GM12878 (cell line): ENCODE measurements around the gene PTPRU. TPM values are rescaled to one million over a fixed set of nuclear protein-coding genes. Genes with fewer than 3 reads are reported as not detected.

Experiments used
- ATAC-seq: fragments of 200-7000 bp; cut with Tn5 transposase; 3 replicates; pipeline ENCODE4 v1.9.1; 2020; ENCODE audit warnings: mild to moderate bottlenecking, moderate library complexity
- BruUV-seq: library from RNA; stranded (reverse); fragments of 400-500 nt; replicated peaks from 2 replicates; lab custom pipeline; 2021; lab: Mats Ljungman, UMichigan
- CTCF ChIA-PET: fragments of 300-600 bp; sonication (Branson Sonifier 250); formaldehyde crosslinking; extraction: SDS; loops from one replicate; lab custom pipeline; 2021; ENCODE audit warnings: inconsistent platforms; lab: Yijun Ruan, JAX
- POLR2A ChIA-PET: fragments of 350-600 bp; formaldehyde crosslinking; extraction: SDS; loops from one replicate; lab custom pipeline; 2021; ENCODE audit warnings: inconsistent platforms; lab: Charles Lee
- RAD21 ChIA-PET: fragments of 300-600 bp; sonication (Branson Sonifier 250); formaldehyde crosslinking; loops from one replicate; lab custom pipeline; 2023; ENCODE audit warnings: antibody characterized with exemption; ENCODE audit not compliant: unreplicated experiment; lab: Charles Lee
- SMC1A ChIA-PET: fragments of 300-600 bp; sonication (Branson Sonifier 250); formaldehyde crosslinking; loops from one replicate; lab custom pipeline; 2023; ENCODE audit not compliant: unreplicated experiment, uncharacterized antibody; lab: Charles Lee
- DNase-seq: peaks from one replicate; pipeline ENCODE4 v3.0.0-alpha.2; 2011; ENCODE audit warnings: low read depth, low spot score
- FAIRE-seq: peaks from 3 replicates; lab custom pipeline; 2011; peaks lifted over from hg19 to GRCh38; lab: Jason Lieb, UNC
- H2AFZ ChIP-seq: 2 replicates; pipeline ENCODE4 v1.6.0; 2011; ENCODE audit warnings: low read depth, low read length, control low read depth; ENCODE audit not compliant: control insufficient read depth
- H3K27ac ChIP-seq: 2 replicates; pipeline ENCODE4 v1.5.1; 2011; ENCODE audit warnings: control low read depth; ENCODE audit not compliant: control insufficient read depth, insufficient read depth
- H3K27me3 ChIP-seq, 2 experiments: replicated peaks in 1 of 2; 2 replicates each; pipeline versions ENCODE4 v1.6.0 to v1.6.1; 2011; ENCODE audit warnings: low read length in 1 of 2; ENCODE audit not compliant: control insufficient read depth in 2 of 2, insufficient read depth in 2 of 2
- H3K36me3 ChIP-seq, 2 experiments: 2 replicates each; pipeline ENCODE4 v1.5.1; 2011; ENCODE audit warnings: low read length in 1 of 2; ENCODE audit not compliant: control insufficient read depth in 2 of 2, insufficient read depth in 2 of 2
- H3K4me1 ChIP-seq: 2 replicates; pipeline ENCODE4 v1.6.1; 2011; ENCODE audit warnings: mild to moderate bottlenecking, low read length, moderate library complexity, mixed read lengths; ENCODE audit not compliant: control insufficient read depth, insufficient read depth
- H3K4me2 ChIP-seq: 2 replicates; pipeline ENCODE4 v1.6.0; 2011; ENCODE audit warnings: control low read depth; ENCODE audit not compliant: control insufficient read depth, insufficient read depth
- H3K4me3 ChIP-seq: fragments of 200-600 bp; sonication (generic); 2 replicates; pipeline ENCODE4 v1.5.1; 2016
- H3K79me2 ChIP-seq: 2 replicates; pipeline ENCODE4 v1.6.0; 2011; ENCODE audit warnings: low read length; ENCODE audit not compliant: control insufficient read depth, insufficient read depth
- H3K9ac ChIP-seq: 2 replicates; pipeline ENCODE4 v1.8.0; 2011; ENCODE audit warnings: low read length, control low read depth, mixed read lengths; ENCODE audit not compliant: control insufficient read depth, insufficient read depth
- H3K9me3 ChIP-seq: replicated peaks from 3 replicates; pipeline ENCODE4 v1.5.1; 2011; ENCODE audit warnings: mild to moderate bottlenecking, low read length; ENCODE audit not compliant: control insufficient read depth, insufficient read depth
- H4K20me1 ChIP-seq: 2 replicates; pipeline ENCODE4 v1.6.0; 2011; ENCODE audit not compliant: control insufficient read depth, insufficient read depth
- BRCA1 ChIP-seq: IDR thresholded peaks from 2 replicates; pipeline ENCODE4 v1.6.1; 2011; ENCODE audit warnings: low read depth, low read length, improper control_type of control experiment
- EED ChIP-seq: sonication (generic); IDR thresholded peaks from 2 replicates; pipeline ENCODE4 v1.6.1; 2016; ENCODE audit warnings: antibody characterized with exemption, low read depth
- HDGF ChIP-seq: fragments of 450-650 bp; IDR thresholded peaks from 2 replicates; pipeline ENCODE4 v1.6.1; 2016; ENCODE audit warnings: antibody characterized with exemption
- NFIC ChIP-seq: IDR thresholded peaks from 2 replicates; pipeline ENCODE4 v1.6.1; 2012; ENCODE audit warnings: low read depth, mild to moderate bottlenecking, inconsistent platforms, low read length, moderate library complexity
- PAX5 ChIP-seq: IDR thresholded peaks from 2 replicates; pipeline ENCODE4 v1.6.1; 2011; ENCODE audit warnings: low read depth, low read length, borderline replicate concordance
- ZBED1 ChIP-seq: IDR thresholded peaks from 2 replicates; pipeline ENCODE4 v1.6.1; 2016; ENCODE audit warnings: borderline replicate concordance
- ZNF24 ChIP-seq: fragments of 450-650 bp; IDR thresholded peaks from 2 replicates; pipeline ENCODE4 v1.6.1; 2017; ENCODE audit warnings: antibody characterized with exemption, mild to moderate bottlenecking
- in situ Hi-C: fragments of 300-500 bp; cut with MboI; formaldehyde crosslinking; loops from 9 replicates; pipeline ENCODE4 v1.14.3; 2018; ENCODE audit warnings: mixed read lengths
- intact Hi-C: fragments of 100-400 bp; cut with micrococcal nuclease; formaldehyde crosslinking; loops from one replicate; pipeline ENCODE4 v1.14.2; 2022; ENCODE audit not compliant: unreplicated experiment
- polyA plus RNA-seq, 11 experiments: library from polyadenylated mRNA; depleted of rRNA in 4 of 11; unstranded in 6 of 11; stranded (reverse) in 5 of 11; fragments of >200 nt; fragmentation: Nextera tagmentation in 4 of 11; fragmentation: Illumina TruSeq in 1 of 11; extraction: Ambion mirVana in 4 of 11; extraction: Trizol in 1 of 11; gene quantifications; 1 replicate in 1 of 11; 2 replicates in 10 of 11; pipeline versions ENCODE4 v1.2.1 to v1.2.3, GENCODE V29; 2011 to 2016; ENCODE audit warnings: inconsistent platforms in 2 of 11, missing spikeins in 2 of 11, low read depth in 1 of 11
- total RNA-seq, 4 experiments: library from RNA; depleted of rRNA in 3 of 4; stranded (reverse); fragments of >200 nt in 3 of 4; fragmentation: Illumina TruSeq in 1 of 4; extraction: Trizol in 1 of 4; gene quantifications; 2 replicates each; pipeline versions ENCODE4 v1.2.1 to v1.2.3, GENCODE V29; 2013 to 2021
- TF ChIP-seq, protein P1 (sequence below): IDR thresholded peaks from 2 replicates; pipeline ENCODE4 v1.6.1; 2012; ENCODE audit warnings: improper control_type of control experiment, low read depth, low read length; ENCODE audit not compliant: insufficient replicate concordance
- TF ChIP-seq, protein P2 (sequence below): fragments of 450-650 bp; IDR thresholded peaks from 2 replicates; pipeline ENCODE4 v1.6.1; 2017; ENCODE audit warnings: antibody characterized with exemption, mild to moderate bottlenecking, moderate library complexity
- TF ChIP-seq, protein P3 (sequence below): IDR thresholded peaks from 2 replicates; pipeline ENCODE4 v1.6.1; 2012; ENCODE audit warnings: low read depth, low read length, improper control_type of control experiment
- TF ChIP-seq, protein P4 (sequence below): fragments of 450-650 bp; formaldehyde crosslinking; IDR thresholded peaks from 2 replicates; pipeline ENCODE4 v1.4.0; 2022; ENCODE audit warnings: mild to moderate bottlenecking, moderate library complexity

Gene PTPRU
- total and polyA plus RNA-seq, 10 of the 15 experiments (the other 5 are each of a cell fraction or from before 2014, with no cell fraction given), result 0.04 to 2.5 (median 0.73) TPM

DNA sequence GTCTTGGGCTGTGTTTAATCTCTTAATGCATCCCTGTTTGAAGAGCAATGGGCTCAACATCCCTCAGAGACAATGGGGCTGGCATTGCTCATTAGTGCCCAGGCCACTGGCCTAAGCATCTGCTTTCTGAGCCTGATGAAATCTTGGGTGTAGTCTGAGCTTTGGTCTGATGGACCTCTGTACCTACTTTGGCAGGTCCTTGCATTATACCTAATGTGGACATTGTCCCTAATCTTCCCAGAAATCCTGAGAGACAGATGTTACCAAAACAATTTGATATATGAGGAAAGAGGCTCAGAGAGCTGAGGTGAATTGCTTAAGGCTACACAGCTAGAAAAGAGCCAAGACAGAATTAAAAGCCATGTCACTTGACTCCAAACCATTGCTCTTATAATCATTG lies 95.0 kb downstream of the PTPRU start:
- no peaks in the 10 kb centered on the region; the same call in 1 of the 2 replicates for H4K20me1 ChIP-seq
- FAIRE-seq (no peak), DNase-seq (no peak), ATAC-seq (no peak)
- no peaks in the 10 kb centered on the region for H3K9me3 ChIP-seq
- H3K27ac ChIP-seq, result no peak overlapping the region
- no peaks in the 10 kb centered on the region for H3K4me1 ChIP-seq
- ChIA-PET RAD21 (interaction anchor here (1.0 kb wide), 1 partner anchor 1378 kb away, joined by 3 read pairs; no protein-coding TSS in a partner anchor), SMC1A (interaction anchor here (0.6 to 1.1 kb wide), 2 partner anchors 1049 to 1202 kb away, joined by 3 read pairs; no protein-coding TSS in a partner anchor), POLR2A (no interaction called here), CTCF (interaction anchor here (0.8 to 1.4 kb wide), 3 partner anchors 20 to 129 kb away, joined by 3 read pairs; no protein-coding TSS in a partner anchor)
- no peaks in the 10 kb centered on the region; a peak in 1 of 4 replicates for H3K27me3 ChIP-seq
- BruUV-seq, result no TSS peak
- intact Hi-C loops, result no loop called here
- in situ Hi-C loops, result no loop called here
- H3K9ac ChIP-seq, result no peak overlapping the region
- no peak overlapping the region for H3K4me3 ChIP-seq
- H2AFZ ChIP-seq, result no peak overlapping the region
- no peak overlapping the region for H3K4me2 ChIP-seq
- no peaks in the 10 kb centered on the region for H3K79me2 ChIP-seq
- no peaks in the 10 kb centered on the region for H3K36me3 ChIP-seq
- TF ChIP-seq EED, result no peak
- TF ChIP-seq, protein P1, sequence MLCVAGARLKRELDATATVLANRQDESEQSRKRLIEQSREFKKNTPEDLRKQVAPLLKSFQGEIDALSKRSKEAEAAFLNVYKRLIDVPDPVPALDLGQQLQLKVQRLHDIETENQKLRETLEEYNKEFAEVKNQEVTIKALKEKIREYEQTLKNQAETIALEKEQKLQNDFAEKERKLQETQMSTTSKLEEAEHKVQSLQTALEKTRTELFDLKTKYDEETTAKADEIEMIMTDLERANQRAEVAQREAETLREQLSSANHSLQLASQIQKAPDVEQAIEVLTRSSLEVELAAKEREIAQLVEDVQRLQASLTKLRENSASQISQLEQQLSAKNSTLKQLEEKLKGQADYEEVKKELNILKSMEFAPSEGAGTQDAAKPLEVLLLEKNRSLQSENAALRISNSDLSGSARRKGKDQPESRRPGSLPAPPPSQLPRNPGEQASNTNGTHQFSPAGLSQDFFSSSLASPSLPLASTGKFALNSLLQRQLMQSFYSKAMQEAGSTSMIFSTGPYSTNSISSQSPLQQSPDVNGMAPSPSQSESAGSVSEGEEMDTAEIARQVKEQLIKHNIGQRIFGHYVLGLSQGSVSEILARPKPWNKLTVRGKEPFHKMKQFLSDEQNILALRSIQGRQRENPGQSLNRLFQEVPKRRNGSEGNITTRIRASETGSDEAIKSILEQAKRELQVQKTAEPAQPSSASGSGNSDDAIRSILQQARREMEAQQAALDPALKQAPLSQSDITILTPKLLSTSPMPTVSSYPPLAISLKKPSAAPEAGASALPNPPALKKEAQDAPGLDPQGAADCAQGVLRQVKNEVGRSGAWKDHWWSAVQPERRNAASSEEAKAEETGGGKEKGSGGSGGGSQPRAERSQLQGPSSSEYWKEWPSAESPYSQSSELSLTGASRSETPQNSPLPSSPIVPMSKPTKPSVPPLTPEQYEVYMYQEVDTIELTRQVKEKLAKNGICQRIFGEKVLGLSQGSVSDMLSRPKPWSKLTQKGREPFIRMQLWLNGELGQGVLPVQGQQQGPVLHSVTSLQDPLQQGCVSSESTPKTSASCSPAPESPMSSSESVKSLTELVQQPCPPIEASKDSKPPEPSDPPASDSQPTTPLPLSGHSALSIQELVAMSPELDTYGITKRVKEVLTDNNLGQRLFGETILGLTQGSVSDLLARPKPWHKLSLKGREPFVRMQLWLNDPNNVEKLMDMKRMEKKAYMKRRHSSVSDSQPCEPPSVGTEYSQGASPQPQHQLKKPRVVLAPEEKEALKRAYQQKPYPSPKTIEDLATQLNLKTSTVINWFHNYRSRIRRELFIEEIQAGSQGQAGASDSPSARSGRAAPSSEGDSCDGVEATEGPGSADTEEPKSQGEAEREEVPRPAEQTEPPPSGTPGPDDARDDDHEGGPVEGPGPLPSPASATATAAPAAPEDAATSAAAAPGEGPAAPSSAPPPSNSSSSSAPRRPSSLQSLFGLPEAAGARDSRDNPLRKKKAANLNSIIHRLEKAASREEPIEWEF, result no peak
- TF ChIP-seq, protein P2, sequence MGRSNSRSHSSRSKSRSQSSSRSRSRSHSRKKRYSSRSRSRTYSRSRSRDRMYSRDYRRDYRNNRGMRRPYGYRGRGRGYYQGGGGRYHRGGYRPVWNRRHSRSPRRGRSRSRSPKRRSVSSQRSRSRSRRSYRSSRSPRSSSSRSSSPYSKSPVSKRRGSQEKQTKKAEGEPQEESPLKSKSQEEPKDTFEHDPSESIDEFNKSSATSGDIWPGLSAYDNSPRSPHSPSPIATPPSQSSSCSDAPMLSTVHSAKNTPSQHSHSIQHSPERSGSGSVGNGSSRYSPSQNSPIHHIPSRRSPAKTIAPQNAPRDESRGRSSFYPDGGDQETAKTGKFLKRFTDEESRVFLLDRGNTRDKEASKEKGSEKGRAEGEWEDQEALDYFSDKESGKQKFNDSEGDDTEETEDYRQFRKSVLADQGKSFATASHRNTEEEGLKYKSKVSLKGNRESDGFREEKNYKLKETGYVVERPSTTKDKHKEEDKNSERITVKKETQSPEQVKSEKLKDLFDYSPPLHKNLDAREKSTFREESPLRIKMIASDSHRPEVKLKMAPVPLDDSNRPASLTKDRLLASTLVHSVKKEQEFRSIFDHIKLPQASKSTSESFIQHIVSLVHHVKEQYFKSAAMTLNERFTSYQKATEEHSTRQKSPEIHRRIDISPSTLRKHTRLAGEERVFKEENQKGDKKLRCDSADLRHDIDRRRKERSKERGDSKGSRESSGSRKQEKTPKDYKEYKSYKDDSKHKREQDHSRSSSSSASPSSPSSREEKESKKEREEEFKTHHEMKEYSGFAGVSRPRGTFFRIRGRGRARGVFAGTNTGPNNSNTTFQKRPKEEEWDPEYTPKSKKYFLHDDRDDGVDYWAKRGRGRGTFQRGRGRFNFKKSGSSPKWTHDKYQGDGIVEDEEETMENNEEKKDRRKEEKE, result no peak
- TF ChIP-seq NFIC, result no peak
- no peak for TF ChIP-seq BRCA1
- no peak for TF ChIP-seq HDGF
- TF ChIP-seq ZNF24, result no peak
- TF ChIP-seq, protein P3, sequence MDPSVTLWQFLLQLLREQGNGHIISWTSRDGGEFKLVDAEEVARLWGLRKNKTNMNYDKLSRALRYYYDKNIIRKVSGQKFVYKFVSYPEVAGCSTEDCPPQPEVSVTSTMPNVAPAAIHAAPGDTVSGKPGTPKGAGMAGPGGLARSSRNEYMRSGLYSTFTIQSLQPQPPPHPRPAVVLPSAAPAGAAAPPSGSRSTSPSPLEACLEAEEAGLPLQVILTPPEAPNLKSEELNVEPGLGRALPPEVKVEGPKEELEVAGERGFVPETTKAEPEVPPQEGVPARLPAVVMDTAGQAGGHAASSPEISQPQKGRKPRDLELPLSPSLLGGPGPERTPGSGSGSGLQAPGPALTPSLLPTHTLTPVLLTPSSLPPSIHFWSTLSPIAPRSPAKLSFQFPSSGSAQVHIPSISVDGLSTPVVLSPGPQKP, result no peak
- TF ChIP-seq, protein P4, sequence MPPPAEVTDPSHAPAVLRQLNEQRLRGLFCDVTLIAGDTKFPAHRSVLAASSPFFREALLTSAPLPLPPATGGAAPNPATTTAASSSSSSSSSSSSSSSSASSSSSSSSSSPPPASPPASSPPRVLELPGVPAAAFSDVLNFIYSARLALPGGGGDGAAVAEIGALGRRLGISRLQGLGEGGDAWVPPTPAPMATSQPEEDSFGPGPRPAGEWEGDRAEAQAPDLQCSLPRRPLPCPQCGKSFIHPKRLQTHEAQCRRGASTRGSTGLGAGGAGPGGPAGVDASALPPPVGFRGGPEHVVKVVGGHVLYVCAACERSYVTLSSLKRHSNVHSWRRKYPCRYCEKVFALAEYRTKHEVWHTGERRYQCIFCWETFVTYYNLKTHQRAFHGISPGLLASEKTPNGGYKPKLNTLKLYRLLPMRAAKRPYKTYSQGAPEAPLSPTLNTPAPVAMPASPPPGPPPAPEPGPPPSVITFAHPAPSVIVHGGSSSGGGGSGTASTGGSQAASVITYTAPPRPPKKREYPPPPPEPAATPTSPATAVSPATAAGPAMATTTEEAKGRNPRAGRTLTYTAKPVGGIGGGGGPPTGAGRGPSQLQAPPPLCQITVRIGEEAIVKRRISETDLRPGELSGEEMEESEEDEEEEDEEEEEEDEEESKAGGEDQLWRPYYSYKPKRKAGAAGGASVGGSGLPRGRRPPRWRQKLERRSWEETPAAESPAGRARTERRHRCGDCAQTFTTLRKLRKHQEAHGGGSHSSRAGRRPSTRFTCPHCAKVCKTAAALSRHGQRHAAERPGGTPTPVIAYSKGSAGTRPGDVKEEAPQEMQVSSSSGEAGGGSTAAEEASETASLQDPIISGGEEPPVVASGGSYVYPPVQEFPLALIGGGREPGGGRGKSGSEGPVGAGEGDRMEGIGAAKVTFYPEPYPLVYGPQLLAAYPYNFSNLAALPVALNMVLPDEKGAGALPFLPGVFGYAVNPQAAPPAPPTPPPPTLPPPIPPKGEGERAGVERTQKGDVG, result no peak
- TF ChIP-seq PAX5, result no peak
- no peak for TF ChIP-seq ZBED1
